Erythroblast (primary cell): Measurements from ENCODE around the gene CDHR5.

Experiments
- DNase-seq, 2 experiments: peaks; one replicate each; lab custom pipeline; 2025; lab: John Stamatoyannopoulos, UW
- GATA1 ChIP-seq: IDR thresholded peaks from 2 replicates; pipeline ENCODE4 v1.6.1; 2011; ENCODE audit warnings: low read depth, mild to moderate bottlenecking, control low read depth, low read length, moderate library complexity
- POLR2A ChIP-seq: IDR thresholded peaks from 2 replicates; pipeline ENCODE4 v1.6.1; 2011; ENCODE audit warnings: mild to moderate bottlenecking, low read length

Gene CDHR5

DNA sequence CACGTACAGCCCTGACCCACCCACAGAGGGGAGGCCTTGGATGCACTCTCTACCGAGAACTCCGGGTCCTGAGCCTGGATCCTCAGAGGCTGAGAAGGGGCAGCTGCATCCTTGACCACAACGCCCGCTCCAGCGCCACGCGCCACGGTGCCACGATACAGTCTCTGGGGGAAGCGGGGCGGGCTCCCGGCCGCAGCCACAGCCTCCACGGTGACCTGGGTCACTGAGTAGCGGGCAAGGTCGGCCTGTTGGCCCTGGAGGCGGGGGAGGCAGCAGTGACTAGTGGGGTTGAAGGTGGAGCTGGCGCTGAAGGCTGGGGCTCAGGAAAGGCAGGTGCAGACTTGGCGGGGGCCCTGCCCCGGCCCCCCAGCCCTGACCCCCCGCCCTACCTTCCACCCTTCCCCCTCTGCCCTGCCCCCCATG is 5.1 kb downstream of the CDHR5 start:
- no peak for TF ChIP-seq GATA1
- TF ChIP-seq POLR2A = no peak
- no peak for DNase-seq

DNA sequence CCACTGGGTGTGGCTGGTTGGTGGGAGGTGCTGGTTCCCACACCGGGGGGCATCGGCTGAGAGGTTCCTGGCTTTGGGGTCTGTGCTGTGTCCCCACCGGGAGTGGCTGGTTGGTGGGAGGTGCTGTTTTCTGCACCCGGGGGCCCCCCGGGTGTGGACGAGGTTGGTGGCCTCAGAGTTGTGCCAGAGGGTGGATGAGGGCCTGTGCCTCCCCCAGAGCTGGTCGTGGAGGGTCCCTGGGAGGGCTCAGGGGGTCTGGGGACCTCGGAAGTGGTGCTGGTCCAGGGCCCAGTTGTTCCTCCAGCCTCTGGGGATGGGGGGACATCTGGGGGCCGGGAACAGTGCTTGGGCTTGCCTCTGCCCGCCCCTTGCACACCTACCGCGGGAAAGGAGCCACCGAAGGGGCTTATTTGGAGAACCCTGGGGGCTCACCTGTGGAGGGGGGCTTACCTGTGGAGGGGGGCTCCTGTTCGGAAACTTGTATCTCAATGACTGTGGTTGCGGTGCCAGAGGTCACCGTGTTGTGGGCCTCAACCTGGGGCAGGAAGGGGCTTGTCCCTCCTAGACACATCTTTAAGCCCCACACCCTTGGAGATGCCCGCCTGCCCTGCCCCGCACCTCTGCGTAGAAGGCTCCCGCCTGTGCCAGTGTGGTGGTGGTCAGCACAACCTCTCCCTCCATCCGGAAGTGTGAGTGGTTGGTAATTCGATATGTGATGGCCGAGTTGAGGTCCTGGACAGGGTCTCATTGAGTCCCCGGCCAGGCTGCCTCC is 5.7 kb downstream of the CDHR5 start:
- TF ChIP-seq GATA1 = no peak
- TF ChIP-seq POLR2A = no peak
- no peak for DNase-seq

DNA sequence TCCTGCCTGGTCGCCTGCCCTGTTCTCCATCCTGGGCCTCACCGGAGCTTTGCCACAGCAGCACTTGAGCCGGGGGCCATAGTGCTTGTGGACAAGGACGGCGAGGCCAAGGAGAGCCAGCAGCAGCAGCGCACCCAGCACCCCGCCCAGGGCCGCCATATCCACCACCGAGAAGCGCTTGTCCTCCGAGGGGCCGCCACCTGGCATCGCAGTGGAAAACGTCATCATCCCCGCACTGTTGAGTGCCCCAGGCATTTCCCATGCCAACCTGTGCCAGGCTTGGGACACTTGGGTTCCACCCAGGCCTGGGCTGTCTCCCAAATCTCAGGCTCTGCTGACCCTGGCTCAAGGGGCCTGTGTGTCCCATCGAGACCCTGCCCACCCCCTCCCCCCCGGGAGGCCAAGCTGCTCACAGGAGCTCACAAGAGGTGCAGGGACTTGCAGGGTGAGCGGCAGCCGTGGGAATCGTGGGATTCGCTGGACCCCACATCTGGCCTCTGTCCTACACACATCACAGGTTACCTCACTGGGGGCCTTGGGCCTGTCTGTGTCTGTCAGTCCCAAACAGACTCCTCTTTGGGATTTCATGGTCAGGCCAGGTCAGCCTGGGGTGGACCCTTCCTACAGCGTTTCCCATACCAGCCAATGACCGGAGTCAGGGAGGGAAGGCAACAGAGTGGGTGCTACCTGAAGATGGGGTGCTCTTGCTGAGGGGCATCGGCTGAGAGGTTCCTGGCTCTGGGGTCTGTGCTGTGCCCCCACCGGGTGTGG is 6.7 kb downstream of the CDHR5 start:
- DNase-seq = no peak

DNA sequence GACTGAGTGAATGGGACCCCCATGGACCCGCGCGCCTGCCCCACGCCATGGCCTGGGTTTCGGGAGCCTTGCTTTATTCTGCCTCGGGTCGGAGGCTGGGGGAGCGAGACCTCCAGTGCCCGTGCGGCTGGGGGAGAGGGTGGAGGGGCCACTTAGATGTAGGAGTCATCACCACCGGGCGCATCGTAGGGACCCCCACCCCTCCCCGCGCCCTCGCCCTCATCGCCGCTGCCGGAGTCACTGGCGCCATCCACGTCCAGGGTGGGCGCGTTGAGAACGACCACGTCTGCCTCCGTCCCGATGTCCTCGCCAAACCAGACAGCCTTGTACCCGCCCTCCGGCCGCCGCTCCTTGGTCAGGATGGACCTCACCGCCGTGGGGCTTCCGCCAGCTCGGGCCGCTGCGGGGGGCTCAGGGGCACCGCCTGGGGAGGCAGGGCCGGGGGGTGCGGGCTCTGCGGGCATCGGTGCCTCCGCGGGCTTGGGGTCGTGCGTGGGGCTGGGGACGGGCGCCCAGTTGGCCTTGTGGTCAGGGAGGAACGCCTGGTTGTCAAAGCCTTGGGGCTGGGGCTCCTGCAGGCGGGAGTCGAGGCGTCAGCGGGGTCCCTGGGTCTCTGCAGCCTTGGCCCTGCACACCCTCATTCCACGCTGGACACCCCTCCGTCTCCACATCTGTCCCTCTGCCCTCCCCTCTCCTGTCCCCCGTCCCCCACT is 7.4 kb downstream of the CDHR5 start:
- no peak for DNase-seq
- TF ChIP-seq POLR2A = no peak
- TF ChIP-seq GATA1 = no peak

More for the DNA sequence above, 6.7 kb downstream of the CDHR5 start:
- TF ChIP-seq POLR2A (no peak), GATA1 (no peak)

DNA sequence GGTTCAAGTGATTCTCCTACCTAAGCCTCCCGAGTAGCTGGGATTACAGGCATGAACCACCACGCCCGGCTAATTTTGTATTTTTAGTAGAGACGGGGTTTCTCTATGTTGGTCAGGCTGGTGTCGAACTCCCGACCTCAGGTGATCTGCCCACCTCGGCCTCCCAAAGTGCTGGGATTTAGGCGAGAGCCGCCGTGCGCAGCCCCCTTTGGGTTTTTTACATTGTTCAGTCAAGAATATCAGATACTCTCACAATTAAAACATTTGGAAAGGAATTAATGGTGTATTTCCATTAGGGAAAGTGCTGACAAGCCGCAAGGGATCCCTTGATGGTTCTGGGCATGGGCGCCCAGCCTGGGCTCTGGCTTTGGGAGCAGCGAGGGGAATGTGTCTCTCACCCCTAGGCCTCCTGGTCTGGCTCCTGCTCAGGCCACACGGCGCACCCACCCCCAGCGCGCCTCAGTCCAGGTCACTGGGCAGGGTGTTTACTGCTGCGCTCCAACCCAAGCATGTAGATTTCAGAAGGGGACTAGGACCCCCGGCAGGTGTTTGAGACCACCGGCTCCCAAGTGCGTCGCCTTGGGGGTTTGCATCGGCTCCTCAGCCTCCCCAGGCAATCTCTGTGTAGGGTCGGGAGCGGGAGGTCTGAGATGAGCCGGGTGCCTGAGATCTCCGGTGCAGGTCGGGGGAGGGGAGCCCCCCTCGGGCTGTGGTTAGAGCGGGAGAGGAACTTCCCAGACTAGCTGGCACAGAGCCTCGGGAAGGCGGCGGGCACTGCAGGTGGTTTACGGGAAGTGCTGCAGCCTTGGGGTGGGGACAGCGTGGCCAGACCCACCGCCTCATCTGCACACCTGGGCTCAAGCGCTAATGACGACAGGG is 8.2 kb downstream of the CDHR5 start:
- TF ChIP-seq POLR2A = no peak
- no peak for DNase-seq

DNA sequence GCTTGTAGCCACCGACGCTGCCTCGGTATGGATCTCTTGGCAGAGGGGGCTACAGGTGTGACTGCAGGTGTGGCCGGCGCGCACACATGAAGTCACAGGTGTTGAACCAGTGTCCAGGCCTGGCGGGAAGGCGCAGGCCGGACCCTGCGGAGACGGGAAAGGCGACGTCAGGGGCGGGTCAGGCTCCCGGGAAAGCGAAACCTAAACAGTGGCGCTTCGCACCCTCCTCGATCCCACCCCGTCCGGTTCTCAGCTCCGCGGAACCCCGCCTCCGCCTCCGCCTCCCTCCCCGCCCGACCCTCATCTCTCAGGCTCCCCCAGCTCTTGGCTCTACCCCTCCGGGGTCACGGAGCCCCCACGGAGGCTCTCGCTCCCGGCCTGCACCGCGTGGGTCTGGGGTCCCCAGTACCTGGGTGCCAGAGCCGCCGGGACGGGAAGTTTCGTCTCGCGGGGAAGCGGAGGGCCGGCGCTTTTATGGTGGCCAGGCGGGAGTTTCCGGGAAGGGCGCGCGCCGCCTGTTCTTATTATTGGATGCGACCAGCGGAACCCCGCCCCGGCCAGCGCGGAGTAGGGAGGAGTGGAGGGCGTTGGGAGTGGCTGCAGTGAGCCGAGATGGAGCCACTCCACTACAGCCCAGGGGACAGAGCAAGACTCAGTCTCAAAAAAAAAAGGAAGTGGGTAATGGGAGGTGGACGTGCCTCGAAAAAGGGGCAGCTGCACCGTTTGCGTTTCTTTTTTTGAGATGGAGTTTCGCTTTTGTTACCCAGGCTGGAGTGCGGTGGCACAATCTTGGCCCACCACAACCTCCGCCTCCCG is 9.0 kb downstream of the CDHR5 start, which contains the start of gene IRF7:
TSS of gene IRF7 (minus strand) at position 447 of the 816 bp plus-strand sequence. CDS start 586 bp downstream, outside the sequence.
- peak; percentile 88 to 91 for DNase-seq
- TF ChIP-seq GATA1 (no peak), POLR2A (peak; percentile 56)

DNA sequence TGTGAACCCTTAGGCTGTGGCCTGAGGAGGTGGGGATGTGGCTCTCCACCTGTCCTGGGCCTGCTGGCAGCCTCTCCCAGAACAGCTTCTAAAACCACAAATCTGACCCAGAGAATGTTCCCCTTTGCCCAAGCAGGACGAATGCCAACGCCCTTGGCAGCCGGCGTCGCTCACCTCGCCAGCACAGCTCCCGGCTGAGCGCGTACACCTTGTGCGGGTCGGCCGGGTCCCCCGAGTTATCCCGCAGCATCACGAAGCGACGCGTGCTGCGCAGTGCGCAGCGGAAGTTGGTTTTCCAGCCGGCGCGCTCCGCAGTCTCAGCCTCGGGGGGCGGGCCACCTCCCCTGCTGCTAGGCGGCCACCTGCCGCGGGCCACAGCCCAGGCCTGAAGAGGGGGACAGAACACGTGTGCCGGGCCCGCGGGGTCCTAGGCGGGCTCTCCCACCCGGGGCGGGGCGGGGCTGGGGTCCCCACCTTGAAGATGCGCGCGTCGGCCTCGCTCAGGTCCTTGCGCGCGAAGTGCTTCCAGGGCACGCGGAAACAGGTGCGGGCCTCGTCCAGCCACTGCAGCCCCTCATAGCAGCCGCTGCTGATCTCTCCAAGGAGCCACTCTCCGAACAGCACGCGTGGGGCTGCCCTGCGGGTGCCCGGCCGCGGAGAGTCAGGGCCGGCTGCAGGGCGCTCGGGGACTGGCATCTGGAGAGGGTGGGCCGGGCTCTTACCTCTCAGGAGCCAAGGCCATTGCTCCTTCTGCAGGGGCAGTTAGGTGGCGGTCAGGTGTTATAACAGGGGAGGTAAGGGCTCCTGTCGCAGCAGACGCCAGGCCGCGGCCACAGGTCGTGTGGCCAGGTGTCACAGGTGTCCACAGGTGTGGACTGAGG is 9.9 kb downstream of the CDHR5 start:
- TF ChIP-seq GATA1 = no peak
- TF ChIP-seq POLR2A = no peak
- peak in 1 of 2 experiments; percentile 49 for DNase-seq

DNA sequence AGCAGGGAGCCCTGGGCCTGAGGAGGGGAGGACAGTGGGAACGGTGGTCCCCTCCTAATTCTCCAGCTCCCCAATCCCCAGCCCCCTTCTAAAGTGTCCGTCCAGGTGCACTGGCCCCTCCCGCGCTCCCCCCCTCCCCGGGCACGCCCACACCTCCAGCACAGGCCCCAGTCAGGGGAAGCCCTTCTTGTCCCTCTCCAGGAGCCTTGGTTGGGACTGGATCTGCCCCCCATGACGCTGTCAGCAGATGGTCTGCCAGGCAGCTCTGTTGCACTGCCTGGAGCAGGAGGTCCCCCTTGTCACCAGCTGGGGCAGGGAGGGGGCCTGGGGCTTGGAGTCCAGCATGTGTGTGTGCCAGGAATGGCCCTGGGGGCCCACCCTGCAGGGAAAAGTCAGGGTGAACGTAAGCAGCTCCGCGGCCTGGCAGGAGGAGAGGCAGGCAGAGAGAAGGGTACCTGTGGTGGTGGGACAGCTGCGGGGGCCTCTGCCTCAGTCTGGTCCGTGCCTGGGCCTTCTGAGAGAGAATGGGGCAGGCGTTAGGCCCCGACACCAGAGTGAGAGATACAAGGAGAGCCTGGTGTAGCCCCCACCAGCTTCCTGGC is 10.6 kb downstream of the CDHR5 start:
- TF ChIP-seq GATA1 = no peak
- no peak for TF ChIP-seq POLR2A
- no peak for DNase-seq

DNA sequence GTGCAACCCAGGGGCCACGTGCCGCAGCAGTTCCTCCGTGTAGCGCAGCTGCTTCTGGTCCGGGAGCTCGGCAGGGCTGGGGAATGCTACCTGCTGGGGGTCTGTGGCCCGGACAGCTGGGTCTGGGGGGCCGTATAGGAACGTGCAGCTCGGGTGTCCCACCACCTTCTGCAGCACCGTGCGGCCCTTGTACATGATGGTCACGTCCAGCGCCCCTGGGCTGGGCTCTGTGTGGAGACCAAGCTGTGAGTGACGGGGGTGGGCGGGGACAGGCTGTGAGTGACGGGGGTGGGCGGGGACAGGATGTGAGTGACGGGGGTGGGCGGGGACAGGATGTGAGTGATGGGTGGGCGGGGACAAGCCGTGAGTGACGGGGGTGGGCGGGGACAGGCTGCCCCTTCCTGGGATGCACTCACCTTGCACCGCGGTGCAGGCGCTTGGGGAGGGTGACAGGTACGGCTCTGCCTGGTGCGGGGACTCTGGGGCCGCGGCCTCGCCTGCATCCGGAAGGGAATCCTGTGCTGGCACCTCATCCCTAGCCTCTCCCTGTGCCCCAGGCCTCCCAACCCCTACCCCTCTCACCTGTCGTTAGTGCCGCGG is 11.3 kb downstream of the CDHR5 start:
- TF ChIP-seq POLR2A (no peak), GATA1 (no peak)
- peak; percentile 82 to 89 for DNase-seq

DNA sequence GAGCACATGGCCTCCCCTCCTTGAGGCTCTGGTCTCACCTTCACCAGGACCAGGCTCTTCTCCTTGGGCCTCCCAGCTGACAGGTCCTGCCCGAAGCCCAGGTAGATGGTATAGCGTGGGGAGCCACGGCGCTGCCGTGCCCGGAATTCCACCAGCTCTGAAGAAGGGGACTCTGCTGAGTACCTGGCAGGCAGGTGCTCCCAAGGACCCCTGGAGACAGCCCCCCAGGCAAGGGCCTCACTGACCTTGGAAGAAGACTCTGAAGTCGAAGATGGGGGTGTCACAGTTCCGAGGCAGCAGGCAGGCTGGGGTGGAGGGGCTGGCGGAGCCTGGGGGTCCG is 11.8 kb downstream of the CDHR5 start:
- DNase-seq = no peak
- no peak for TF ChIP-seq POLR2A
- TF ChIP-seq GATA1 = no peak
